ENCODE results near the gene FOXC1. TPM values are rescaled to one million over a fixed set of nuclear protein-coding genes. Genes with fewer than 3 reads are reported as not detected.

FOXC1 gene
- total RNA-seq, 1 donor = 2.2 TPM

DNA sequence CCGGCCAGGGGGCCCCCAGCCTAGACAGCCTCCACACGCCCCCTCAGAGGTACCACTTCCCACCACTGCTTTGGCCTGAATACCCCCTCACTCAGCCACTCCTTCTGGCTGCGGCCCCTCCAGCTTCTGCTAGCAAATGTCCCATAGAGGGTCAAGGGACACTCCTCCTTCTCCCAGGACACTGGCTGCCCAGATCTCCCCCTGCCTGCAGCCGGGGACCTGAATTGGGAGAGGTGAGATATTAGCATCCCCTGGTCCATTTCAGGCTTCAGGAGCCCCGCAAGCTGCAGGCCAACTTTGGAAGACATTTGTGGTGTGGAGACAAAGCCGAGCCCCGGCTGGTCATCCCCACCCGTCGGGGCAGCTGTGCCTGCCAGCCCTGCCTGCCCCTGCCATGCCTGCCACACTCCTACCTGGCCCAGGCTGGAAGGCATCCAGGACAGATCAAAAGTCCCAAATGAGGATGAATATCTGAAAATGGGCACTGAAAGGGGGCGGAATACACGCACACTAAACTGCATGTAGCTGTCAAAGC lies 32.5 kb upstream of the FOXC1 start:
- H3K4me3 ChIP-seq (ENCODE audit: low read depth, low read length) = no peak overlapping the region
- DNase-seq (ENCODE audit: low read depth) = no peak
- TF ChIP-seq, protein P1, sequence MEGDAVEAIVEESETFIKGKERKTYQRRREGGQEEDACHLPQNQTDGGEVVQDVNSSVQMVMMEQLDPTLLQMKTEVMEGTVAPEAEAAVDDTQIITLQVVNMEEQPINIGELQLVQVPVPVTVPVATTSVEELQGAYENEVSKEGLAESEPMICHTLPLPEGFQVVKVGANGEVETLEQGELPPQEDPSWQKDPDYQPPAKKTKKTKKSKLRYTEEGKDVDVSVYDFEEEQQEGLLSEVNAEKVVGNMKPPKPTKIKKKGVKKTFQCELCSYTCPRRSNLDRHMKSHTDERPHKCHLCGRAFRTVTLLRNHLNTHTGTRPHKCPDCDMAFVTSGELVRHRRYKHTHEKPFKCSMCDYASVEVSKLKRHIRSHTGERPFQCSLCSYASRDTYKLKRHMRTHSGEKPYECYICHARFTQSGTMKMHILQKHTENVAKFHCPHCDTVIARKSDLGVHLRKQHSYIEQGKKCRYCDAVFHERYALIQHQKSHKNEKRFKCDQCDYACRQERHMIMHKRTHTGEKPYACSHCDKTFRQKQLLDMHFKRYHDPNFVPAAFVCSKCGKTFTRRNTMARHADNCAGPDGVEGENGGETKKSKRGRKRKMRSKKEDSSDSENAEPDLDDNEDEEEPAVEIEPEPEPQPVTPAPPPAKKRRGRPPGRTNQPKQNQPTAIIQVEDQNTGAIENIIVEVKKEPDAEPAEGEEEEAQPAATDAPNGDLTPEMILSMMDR (IDR thresholded peaks at IDR 0.05; ENCODE audit: insufficient read depth, low read depth, low read length) = no peak

- no peak overlapping the region for H3K4me3 ChIP-seq (ENCODE audit: low read depth, low read length)
- TF ChIP-seq, protein P1 (IDR thresholded peaks at IDR 0.05; ENCODE audit: insufficient read depth, low read depth, low read length) = no peak
- DNase-seq (ENCODE audit: low read depth) = no peak
These were observed 31.6 kb upstream of the FOXC1 start for GRCh38 chr6:1577896-1578745.

DNA sequence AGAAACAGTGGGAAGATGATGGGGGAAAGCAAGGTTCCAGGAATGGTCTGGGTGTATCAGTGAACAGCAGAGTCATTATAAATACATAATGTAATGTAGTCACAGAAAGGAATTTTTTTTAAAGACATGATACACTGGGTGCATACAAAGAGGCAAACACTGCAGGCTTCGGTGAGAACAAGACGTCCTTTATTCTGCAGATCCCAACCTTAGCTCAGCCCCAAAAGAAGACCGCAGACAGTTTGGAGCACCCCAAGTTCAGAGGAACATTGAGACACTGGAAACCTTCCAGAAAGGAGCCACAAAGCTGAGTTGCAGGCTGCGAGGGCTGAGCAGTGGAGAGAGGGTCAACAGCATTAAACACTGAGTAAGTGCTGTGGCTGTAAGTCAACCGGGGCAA lies 30.6 kb upstream of the FOXC1 start:
- no peak for DNase-seq (ENCODE audit: low read depth)
- TF ChIP-seq, protein P1 (IDR thresholded peaks at IDR 0.05; ENCODE audit: insufficient read depth, low read depth, low read length) = no peak
- H3K4me3 ChIP-seq (ENCODE audit: low read depth, low read length) = no peak overlapping the region

DNA sequence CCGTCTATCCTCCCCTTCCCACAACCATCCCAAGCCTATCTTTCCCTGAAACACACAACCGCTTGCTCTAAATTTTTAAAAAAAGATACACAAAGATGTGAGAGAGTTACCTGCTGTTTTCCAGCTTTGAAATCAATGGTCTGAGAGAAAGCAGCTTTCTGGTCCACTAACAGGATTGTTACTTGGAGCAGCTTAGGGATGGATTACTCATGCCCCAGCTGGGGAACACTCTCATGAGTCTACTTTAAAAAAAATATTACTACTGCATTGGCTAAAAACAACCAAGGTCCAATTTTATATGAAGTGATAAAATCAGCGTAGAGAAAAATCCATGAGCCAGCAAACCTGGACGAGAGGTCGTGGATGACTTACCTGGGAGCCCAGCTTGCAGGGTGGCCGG lies 29.6 kb upstream of the FOXC1 start:
- TF ChIP-seq, protein P1 (IDR thresholded peaks at IDR 0.05; ENCODE audit: insufficient read depth, low read depth, low read length) = no peak
- no peak overlapping the region for H3K4me3 ChIP-seq (ENCODE audit: low read depth, low read length)
- DNase-seq (ENCODE audit: low read depth) = no peak

- H3K4me3 ChIP-seq (ENCODE audit: low read depth, low read length) = no peak overlapping the region
- no peak for DNase-seq (ENCODE audit: low read depth)
- TF ChIP-seq, protein P1 (IDR thresholded peaks at IDR 0.05; ENCODE audit: insufficient read depth, low read depth, low read length) = no peak
These were observed 29.1 kb upstream of the FOXC1 start for GRCh38 chr6:1580585-1580984.

DNA sequence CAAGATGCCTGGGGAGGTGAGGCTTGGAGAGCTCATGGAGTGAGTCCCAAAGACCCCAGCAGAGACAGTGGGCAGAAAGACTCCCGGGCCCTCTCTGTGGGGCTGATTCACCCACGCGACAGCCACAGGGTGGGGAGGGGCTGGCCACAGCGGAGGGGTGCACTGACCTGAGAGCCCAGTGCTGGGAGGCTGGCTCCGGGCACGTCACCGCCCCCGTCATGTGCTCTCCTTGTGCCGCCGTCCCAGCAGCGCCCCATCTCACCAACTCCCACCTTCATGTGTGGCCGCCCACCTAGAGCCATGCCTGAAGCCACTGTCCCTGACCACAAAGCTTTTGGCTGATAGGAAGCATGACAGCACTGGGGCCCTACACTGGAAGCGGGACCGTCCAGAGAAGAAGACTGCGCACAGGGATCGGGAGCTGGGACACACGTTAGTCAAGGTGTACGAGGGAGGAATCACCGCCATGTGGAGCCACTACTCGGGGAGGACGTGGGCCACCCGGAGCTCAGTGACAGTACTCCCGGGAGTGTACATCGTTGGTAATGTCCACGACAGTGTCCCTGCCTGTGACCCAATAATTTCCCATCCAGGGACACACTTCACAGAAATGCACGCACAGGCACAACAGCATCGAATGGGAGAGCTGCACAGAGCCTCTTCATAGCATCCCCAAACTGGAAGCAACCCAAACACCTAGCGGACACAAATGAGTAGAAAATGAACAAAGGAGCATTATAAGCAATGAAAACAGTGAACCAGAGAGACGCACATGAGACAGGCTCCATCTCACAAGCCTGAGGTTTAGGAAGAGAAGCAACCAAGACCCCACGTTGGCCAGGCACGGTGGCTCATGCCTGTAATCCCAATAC lies 28.4 kb upstream of the FOXC1 start:
- TF ChIP-seq, protein P1 (IDR thresholded peaks at IDR 0.05; ENCODE audit: insufficient read depth, low read depth, low read length) = no peak
- DNase-seq (ENCODE audit: low read depth) = no peak
- no peak overlapping the region for H3K4me3 ChIP-seq (ENCODE audit: low read depth, low read length)

All from fibroblast of villous mesenchyme (primary cell).